HG03457 (cell line): ENCODE data around the gene TXNDC11.

Source experiments
- ATAC-seq: cut with Tn5 transposase; IDR thresholded peaks from one replicate; pipeline ENCODE4 v1.9.1; 2021; ENCODE audit warnings: moderate number of reproducible peaks; ENCODE audit not compliant: unreplicated experiment

TXNDC11 gene

GRCh38 chr16:11755022-11755760 lies 12.5 kb upstream of the TXNDC11 start:
- no peak for ATAC-seq

- no peak for ATAC-seq
Measured at GRCh38 chr16:11752856-11753255, 10.2 kb upstream of the TXNDC11 start.

- ATAC-seq, result no peak
Measured at GRCh38 chr16:11750056-11750455, 7.4 kb upstream of the TXNDC11 start.

- ATAC-seq, result no peak
Measured at GRCh38 chr16:11748404-11749254, 6.0 kb upstream of the TXNDC11 start.

- ATAC-seq, result no peak
Measured at GRCh38 chr16:11747949-11748403, 5.3 kb upstream of the TXNDC11 start.

- ATAC-seq, result no peak
Measured at GRCh38 chr16:11744075-11744470, 1.4 kb upstream of the TXNDC11 start.

- ATAC-seq, result no peak
Measured at GRCh38 chr16:11743308-11744074, 834 bp upstream of the TXNDC11 start.

GRCh38 chr16:11742093-11742535 lies 543 bp downstream of the TXNDC11 start:
- ATAC-seq, result peak; percentile 19

GRCh38 chr16:11740567-11740966 lies 2.1 kb downstream of the TXNDC11 start:
- ATAC-seq, result no peak

GRCh38 chr16:11738742-11739544 lies 3.7 kb downstream of the TXNDC11 start:
- no peak for ATAC-seq

- ATAC-seq, result no peak
Measured at GRCh38 chr16:11737713-11738112, 4.9 kb downstream of the TXNDC11 start.

GRCh38 chr16:11736903-11737302 lies 5.8 kb downstream of the TXNDC11 start:
- no peak for ATAC-seq

GRCh38 chr16:11735787-11736186 lies 6.9 kb downstream of the TXNDC11 start:
- ATAC-seq, result no peak

- no peak for ATAC-seq
Measured at GRCh38 chr16:11734653-11735043, 8.0 kb downstream of the TXNDC11 start.

- no peak for ATAC-seq
Measured at GRCh38 chr16:11734025-11734652, 8.5 kb downstream of the TXNDC11 start.

GRCh38 chr16:11731222-11731621 lies 11.4 kb downstream of the TXNDC11 start:
- no peak for ATAC-seq

- no peak for ATAC-seq
Measured at GRCh38 chr16:11729787-11730186, 12.9 kb downstream of the TXNDC11 start.

GRCh38 chr16:11727796-11728543 lies 14.7 kb downstream of the TXNDC11 start:
- no peak for ATAC-seq

GRCh38 chr16:11726008-11726407 lies 16.6 kb downstream of the TXNDC11 start:
- no peak for ATAC-seq
